ENCODE data around the gene ZNF277. TPM values are rescaled to one million over a fixed set of nuclear protein-coding genes. Genes with fewer than 3 reads are reported as not detected.

The ZNF277 gene
- total RNA-seq, 4 donors from 2014 or later: 2.2 to 27.6 (median 24.1) TPM

DNA sequence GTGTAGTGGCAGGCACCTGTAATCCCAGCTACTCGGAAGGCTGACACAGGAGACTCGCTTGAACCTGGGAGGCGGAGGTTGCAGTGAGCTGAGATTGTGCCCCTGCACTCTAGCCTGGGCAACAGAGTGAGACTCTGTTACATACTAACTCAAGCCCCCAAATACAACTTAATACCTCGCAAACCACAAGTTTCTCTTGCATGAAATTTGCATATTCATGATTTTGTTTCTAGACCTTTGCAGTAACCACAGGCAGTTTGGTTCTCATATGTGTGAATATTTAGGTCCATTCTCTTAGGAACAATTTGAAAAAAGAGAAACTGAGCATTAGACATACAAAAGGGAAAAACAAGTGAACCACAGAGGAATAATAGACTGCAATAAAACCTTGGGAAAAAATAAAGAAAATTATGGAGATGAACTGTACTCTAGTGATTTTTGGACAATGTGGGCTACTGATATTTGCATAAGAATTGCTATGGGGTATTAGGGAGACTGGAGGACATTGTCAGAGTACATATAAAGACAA, 77.0 kb downstream of the ZNF277 start:
- no peak overlapping the region for H3K27ac ChIP-seq
- no peaks in the 10 kb centered on the region for H3K36me3 ChIP-seq
- H3K9me3 ChIP-seq: no peaks in the 10 kb centered on the region
- DNase-seq: no peak
- H3K4me3 ChIP-seq: no peak overlapping the region
- TF ChIP-seq POLR2AphosphoS5 (IDR thresholded peaks at IDR 0.05) (no peak), EP300 (IDR thresholded peaks at IDR 0.05; ENCODE audit: low read depth) (no peak), POLR2A (IDR thresholded peaks at IDR 0.05) (no peak)
- TF ChIP-seq, protein P1, sequence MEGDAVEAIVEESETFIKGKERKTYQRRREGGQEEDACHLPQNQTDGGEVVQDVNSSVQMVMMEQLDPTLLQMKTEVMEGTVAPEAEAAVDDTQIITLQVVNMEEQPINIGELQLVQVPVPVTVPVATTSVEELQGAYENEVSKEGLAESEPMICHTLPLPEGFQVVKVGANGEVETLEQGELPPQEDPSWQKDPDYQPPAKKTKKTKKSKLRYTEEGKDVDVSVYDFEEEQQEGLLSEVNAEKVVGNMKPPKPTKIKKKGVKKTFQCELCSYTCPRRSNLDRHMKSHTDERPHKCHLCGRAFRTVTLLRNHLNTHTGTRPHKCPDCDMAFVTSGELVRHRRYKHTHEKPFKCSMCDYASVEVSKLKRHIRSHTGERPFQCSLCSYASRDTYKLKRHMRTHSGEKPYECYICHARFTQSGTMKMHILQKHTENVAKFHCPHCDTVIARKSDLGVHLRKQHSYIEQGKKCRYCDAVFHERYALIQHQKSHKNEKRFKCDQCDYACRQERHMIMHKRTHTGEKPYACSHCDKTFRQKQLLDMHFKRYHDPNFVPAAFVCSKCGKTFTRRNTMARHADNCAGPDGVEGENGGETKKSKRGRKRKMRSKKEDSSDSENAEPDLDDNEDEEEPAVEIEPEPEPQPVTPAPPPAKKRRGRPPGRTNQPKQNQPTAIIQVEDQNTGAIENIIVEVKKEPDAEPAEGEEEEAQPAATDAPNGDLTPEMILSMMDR (IDR thresholded peaks at IDR 0.05): no peak
- intact Hi-C loops (cut with DNase I; ENCODE audit: low total_unique reads) (no loop called here), in situ Hi-C loops (cut with MboI; ENCODE audit: low pct_ligation_motif_present in 1 of 4, low pct_unique_long_range_greater_than_20kb in 1 of 4, low sequenced_read_pairs in 3 of 4) (no loop called here)
- WGBS, 2 donors (ENCODE audit: low coverage in 1 of 2): 83 to 89% methylated on average over 1 to 4 of the region's 4 CpGs
- H3K4me1 ChIP-seq: peaks cover 0 to 4% (median 0%) of the 10 kb centered on the region in 4 donors
- no peaks in the 10 kb centered on the region for H3K27me3 ChIP-seq

DNA sequence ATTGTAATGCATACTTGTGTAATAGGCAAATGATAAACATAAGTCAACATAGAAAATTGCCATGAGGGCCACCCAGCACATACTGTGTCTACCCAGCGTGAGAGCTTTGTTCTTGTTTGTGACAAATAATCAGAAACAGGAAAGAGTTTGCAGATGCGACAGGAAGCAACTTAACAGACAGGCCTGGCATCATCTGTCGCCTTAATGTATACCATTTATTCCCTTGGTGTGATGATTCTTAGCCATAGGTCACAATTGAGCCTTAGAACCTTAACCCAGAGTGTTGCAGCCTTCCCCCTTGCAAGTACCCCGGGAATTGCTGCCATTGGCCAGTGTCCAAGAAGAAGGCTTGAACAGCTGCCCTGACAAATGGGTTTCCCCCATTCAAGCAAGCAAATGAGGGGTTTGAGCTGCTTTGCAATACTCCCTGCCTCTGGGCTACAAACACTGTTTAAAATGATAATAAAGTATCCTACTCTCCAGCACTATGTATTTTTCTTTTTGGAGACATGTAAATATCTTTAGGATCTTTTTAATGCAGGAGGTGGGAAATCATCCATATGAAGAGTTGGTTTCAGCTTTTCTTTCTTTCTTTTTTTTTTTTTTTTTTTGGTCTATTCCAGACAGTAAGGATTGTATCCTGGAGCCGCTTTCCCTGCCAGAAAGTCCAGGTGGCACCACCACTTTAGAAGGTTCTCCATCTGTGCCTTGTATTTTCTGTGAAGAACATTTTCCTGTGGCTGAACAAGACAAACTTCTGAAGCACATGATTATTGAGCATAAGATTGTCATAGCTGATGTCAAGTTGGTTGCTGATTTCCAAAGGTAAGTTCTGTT, 80.0 kb downstream of the ZNF277 start:
- no peak for DNase-seq
- Histone ChIP-seq H3K9me3 (no peaks in the 10 kb centered on the region), H3K36me3 (no peaks in the 10 kb centered on the region), H3K4me1 (peaks cover 0 to 4% (median 0%) of the 10 kb centered on the region in 4 donors), H3K4me3 (no peak overlapping the region), H3K27ac (no peak overlapping the region), H3K27me3 (no peaks in the 10 kb centered on the region)
- TF ChIP-seq EP300 (IDR thresholded peaks at IDR 0.05; ENCODE audit: low read depth) (no peak), POLR2A (IDR thresholded peaks at IDR 0.05) (no peak), POLR2AphosphoS5 (IDR thresholded peaks at IDR 0.05) (no peak)
- TF ChIP-seq, protein P1 (IDR thresholded peaks at IDR 0.05): no peak
- 76 to 79% methylated on average over 4 to 5 of the region's 5 CpGs for WGBS, 2 donors (ENCODE audit: low coverage in 1 of 2)
- in situ Hi-C loops (cut with MboI; ENCODE audit: low pct_ligation_motif_present in 1 of 4, low pct_unique_long_range_greater_than_20kb in 1 of 4, low sequenced_read_pairs in 3 of 4) (no loop called here), intact Hi-C loops (cut with DNase I; ENCODE audit: low total_unique reads) (no loop called here)

DNA sequence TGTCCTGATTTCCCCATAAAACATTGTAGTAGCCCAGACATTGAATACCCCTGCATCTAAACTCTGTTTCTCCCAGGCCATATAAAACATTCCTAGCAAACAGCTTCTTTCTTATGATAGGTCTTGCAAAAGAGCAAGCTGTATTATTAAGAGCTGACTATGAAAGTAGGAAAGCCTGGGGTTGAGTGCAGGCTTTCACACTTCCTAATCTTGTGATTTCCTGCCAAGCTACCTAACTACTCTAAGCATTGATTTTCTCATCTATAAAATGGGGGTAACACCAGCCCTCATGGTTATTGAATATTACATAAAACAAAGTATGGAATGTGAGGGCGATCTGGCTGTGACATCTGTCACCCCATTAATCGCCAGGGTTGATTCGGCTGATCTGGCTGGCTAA, 81.8 kb downstream of the ZNF277 start:
- intact Hi-C loops (cut with DNase I; ENCODE audit: low total_unique reads) (no loop called here), in situ Hi-C loops (cut with MboI; ENCODE audit: low pct_ligation_motif_present in 1 of 4, low pct_unique_long_range_greater_than_20kb in 1 of 4, low sequenced_read_pairs in 3 of 4) (no loop called here)
- TF ChIP-seq EP300 (IDR thresholded peaks at IDR 0.05; ENCODE audit: low read depth): no peak
- Histone ChIP-seq H3K27me3 (no peaks in the 10 kb centered on the region), H3K36me3 (no peaks in the 10 kb centered on the region), H3K9me3 (no peaks in the 10 kb centered on the region), H3K27ac (no peak overlapping the region), H3K4me1 (peaks cover 0 to 4% (median 0%) of the 10 kb centered on the region in 4 donors), H3K4me3 (no peak overlapping the region)
- no peak for DNase-seq
- 95 to 98% methylated on average over 3 of the region's 3 CpGs for WGBS, 2 donors (ENCODE audit: low coverage in 1 of 2)

DNA sequence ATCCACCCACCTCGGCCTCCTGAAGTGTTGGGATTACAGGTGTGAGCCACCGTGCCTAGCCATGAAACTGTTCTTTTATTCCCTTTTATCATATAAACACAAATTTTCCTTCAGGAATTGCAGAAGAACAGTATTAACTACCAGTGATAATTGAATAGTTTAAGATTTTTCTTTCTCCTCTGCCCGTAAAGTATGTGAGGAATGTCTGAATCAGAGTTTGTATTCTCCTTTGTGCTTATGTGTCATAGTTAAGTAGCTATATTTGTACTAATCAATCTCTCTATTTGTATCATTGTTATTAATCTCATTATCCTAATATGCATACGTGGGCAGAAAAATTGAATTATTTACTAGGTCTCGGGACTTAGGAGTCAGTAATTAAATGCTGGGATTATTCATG, 83.6 kb downstream of the ZNF277 start:
- Histone ChIP-seq H3K36me3 (no peaks in the 10 kb centered on the region), H3K27ac (no peak overlapping the region), H3K27me3 (no peaks in the 10 kb centered on the region), H3K9me3 (no peaks in the 10 kb centered on the region), H3K4me3 (no peak overlapping the region), H3K4me1 (peaks cover 0 to 4% (median 0%) of the 10 kb centered on the region in 4 donors)
- TF ChIP-seq POLR2A (IDR thresholded peaks at IDR 0.05) (no peak), POLR2AphosphoS5 (IDR thresholded peaks at IDR 0.05) (no peak), EP300 (IDR thresholded peaks at IDR 0.05; ENCODE audit: low read depth) (no peak)
- TF ChIP-seq, protein P1 (IDR thresholded peaks at IDR 0.05): no peak
- intact Hi-C loops (cut with DNase I; ENCODE audit: low total_unique reads) (no loop called here), in situ Hi-C loops (cut with MboI; ENCODE audit: low pct_ligation_motif_present in 1 of 4, low pct_unique_long_range_greater_than_20kb in 1 of 4, low sequenced_read_pairs in 3 of 4) (no loop called here)
- 98 to 100% methylated on average over 5 of the region's 5 CpGs for WGBS, 2 donors (ENCODE audit: low coverage in 1 of 2)
- no peak for DNase-seq

Measured in transverse colon (tissue), 4 donors.